Astrocyte (in vitro differentiated cells and primary cell): ENCODE data around the gene NBDY. TPM values are rescaled to one million over a fixed set of nuclear protein-coding genes. Genes with fewer than 3 reads are reported as not detected.

Experiments used
- DNase-seq: peaks from one replicate; pipeline ENCODE4 v3.0.0-alpha.2; 2010; ENCODE audit warnings: low read depth
- FAIRE-seq: peaks from 2 replicates; lab custom pipeline; 2011; peaks lifted over from hg19 to GRCh38; lab: Jason Lieb, UNC
- H2AFZ ChIP-seq: 2 replicates; pipeline ENCODE4 v1.6.0; 2012; ENCODE audit warnings: low read depth, low read length, inconsistent platforms
- H3K27ac ChIP-seq: 2 replicates; pipeline ENCODE4 v1.5.1; 2011; ENCODE audit warnings: low read depth, low read length, inconsistent platforms
- H3K27me3 ChIP-seq: 2 replicates; pipeline ENCODE4 v1.6.0; 2011; ENCODE audit warnings: low read length, inconsistent platforms; ENCODE audit not compliant: insufficient read depth
- H3K36me3 ChIP-seq: 2 replicates; pipeline ENCODE4 v1.5.1; 2011; ENCODE audit warnings: low read length, inconsistent platforms; ENCODE audit not compliant: insufficient read depth
- H3K4me1 ChIP-seq: 2 replicates; pipeline ENCODE4 v1.5.1; 2011; ENCODE audit warnings: low read length, inconsistent platforms; ENCODE audit not compliant: insufficient read depth
- H3K4me2 ChIP-seq: 2 replicates; pipeline ENCODE4 v1.6.0; 2012; ENCODE audit warnings: low read length, inconsistent platforms
- H3K4me3 ChIP-seq: 2 replicates; pipeline ENCODE4 v1.5.1; 2011; ENCODE audit warnings: low read depth, mild to moderate bottlenecking, low read length, inconsistent platforms; ENCODE audit not compliant: insufficient read depth
- H3K79me2 ChIP-seq: 2 replicates; pipeline ENCODE4 v1.6.0; 2012; ENCODE audit warnings: mild to moderate bottlenecking, low read length, inconsistent platforms; ENCODE audit not compliant: insufficient read depth
- H3K9ac ChIP-seq: 2 replicates; pipeline ENCODE4 v1.6.0; 2012; ENCODE audit warnings: mild to moderate bottlenecking, low read length, inconsistent platforms
- H3K9me3 ChIP-seq: 2 replicates; pipeline ENCODE4 v1.5.1; 2012; ENCODE audit warnings: low read depth, mild to moderate bottlenecking, low read length, inconsistent platforms; ENCODE audit not compliant: insufficient read depth
- H4K20me1 ChIP-seq: 2 replicates; pipeline ENCODE4 v1.6.0; 2012; ENCODE audit warnings: low read length, inconsistent platforms; ENCODE audit not compliant: insufficient read depth
- H3K27ac Mint-ChIP-seq: one replicate; pipeline ENCODE4 v1.8.0; 2021; ENCODE audit warnings: mild to moderate bottlenecking, mixed read lengths; ENCODE audit not compliant: unreplicated experiment
- H3K27me3 Mint-ChIP-seq: one replicate; pipeline ENCODE4 v1.8.0; 2021; ENCODE audit warnings: low read depth, mixed read lengths; ENCODE audit not compliant: unreplicated experiment
- H3K36me3 Mint-ChIP-seq: one replicate; pipeline ENCODE4 v1.8.0; 2021; ENCODE audit warnings: low read depth, mixed read lengths; ENCODE audit not compliant: unreplicated experiment
- H3K4me1 Mint-ChIP-seq: one replicate; pipeline ENCODE4 v1.8.0; 2021; ENCODE audit warnings: low read depth, mixed read lengths; ENCODE audit not compliant: unreplicated experiment
- H3K4me3 Mint-ChIP-seq: one replicate; pipeline ENCODE4 v1.8.0; 2021; ENCODE audit warnings: mild to moderate bottlenecking, moderate library complexity, mixed read lengths; ENCODE audit not compliant: unreplicated experiment
- H3K9me3 Mint-ChIP-seq: one replicate; pipeline ENCODE4 v1.8.0; 2021; ENCODE audit warnings: mild to moderate bottlenecking, mixed read lengths; ENCODE audit not compliant: unreplicated experiment
- EZH2 ChIP-seq: IDR thresholded peaks from 2 replicates; pipeline ENCODE4 v1.6.1; 2012; ENCODE audit warnings: mild to moderate bottlenecking, low read length, inconsistent platforms; ENCODE audit not compliant: insufficient read depth
- total RNA-seq: library from RNA; stranded (reverse); gene quantifications from 2 replicates; pipeline ENCODE4 v1.2.1, GENCODE V29; 2021
- TF ChIP-seq, protein P1 (sequence below): IDR thresholded peaks from 2 replicates; pipeline ENCODE4 v1.5.1; 2011; ENCODE audit warnings: low read depth, mild to moderate bottlenecking, inconsistent platforms, low read length, moderate library complexity; ENCODE audit not compliant: insufficient read depth

NBDY gene
- total RNA-seq, 1 donor from 2014 or later = 86.9 TPM

DNA sequence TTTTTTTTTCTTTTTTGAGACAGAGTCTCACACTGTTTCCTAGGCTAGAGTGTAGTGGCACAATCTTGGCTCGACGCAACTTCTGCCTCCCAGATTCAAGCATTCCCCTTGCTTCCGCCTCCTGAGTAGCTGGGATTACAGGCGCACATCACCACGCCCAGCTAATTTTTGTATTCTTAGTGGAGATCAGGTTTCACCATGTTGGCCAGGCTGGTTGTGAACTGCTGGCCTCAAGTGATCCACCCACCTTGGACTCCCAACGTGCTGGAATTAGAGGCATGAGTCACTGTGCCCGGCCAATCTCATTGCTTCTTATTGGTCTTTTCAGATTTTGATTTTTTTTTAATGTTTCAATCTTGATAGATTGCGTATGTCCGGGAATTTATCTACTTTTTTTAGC, 124.4 kb downstream of the NBDY start:
- no peak overlapping the region for H3K4me3 Mint-ChIP-seq
- Histone ChIP-seq H2AFZ (no peak overlapping the region), H3K27me3 (no peaks in the 10 kb centered on the region), H3K9ac (no peak overlapping the region), H4K20me1 (no peaks in the 10 kb centered on the region), H3K27ac (no peak overlapping the region), H3K4me1 (no peaks in the 10 kb centered on the region), H3K79me2 (no peaks in the 10 kb centered on the region), H3K9me3 (no peaks in the 10 kb centered on the region), H3K4me3 (no peak overlapping the region), H3K36me3 (no peaks in the 10 kb centered on the region), H3K4me2 (no peak overlapping the region)
- TF ChIP-seq, protein P1, sequence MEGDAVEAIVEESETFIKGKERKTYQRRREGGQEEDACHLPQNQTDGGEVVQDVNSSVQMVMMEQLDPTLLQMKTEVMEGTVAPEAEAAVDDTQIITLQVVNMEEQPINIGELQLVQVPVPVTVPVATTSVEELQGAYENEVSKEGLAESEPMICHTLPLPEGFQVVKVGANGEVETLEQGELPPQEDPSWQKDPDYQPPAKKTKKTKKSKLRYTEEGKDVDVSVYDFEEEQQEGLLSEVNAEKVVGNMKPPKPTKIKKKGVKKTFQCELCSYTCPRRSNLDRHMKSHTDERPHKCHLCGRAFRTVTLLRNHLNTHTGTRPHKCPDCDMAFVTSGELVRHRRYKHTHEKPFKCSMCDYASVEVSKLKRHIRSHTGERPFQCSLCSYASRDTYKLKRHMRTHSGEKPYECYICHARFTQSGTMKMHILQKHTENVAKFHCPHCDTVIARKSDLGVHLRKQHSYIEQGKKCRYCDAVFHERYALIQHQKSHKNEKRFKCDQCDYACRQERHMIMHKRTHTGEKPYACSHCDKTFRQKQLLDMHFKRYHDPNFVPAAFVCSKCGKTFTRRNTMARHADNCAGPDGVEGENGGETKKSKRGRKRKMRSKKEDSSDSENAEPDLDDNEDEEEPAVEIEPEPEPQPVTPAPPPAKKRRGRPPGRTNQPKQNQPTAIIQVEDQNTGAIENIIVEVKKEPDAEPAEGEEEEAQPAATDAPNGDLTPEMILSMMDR = no peak
- TF ChIP-seq EZH2 = no peak
- H3K27ac Mint-ChIP-seq = no peak overlapping the region
- FAIRE-seq = peak; percentile 29
- DNase-seq = no peak
- no peaks in the 10 kb centered on the region for H3K36me3 Mint-ChIP-seq
- H3K9me3 Mint-ChIP-seq = no peaks in the 10 kb centered on the region
- no peaks in the 10 kb centered on the region for H3K27me3 Mint-ChIP-seq
- H3K4me1 Mint-ChIP-seq = no peaks in the 10 kb centered on the region

GRCh38 chrX:56857042-56857441, 128.0 kb downstream of the NBDY start:
- no peaks in the 10 kb centered on the region for H3K27me3 Mint-ChIP-seq
- no peaks in the 10 kb centered on the region for H3K79me2 ChIP-seq
- no peaks in the 10 kb centered on the region for H3K4me1 ChIP-seq
- no peaks in the 10 kb centered on the region for H3K4me1 Mint-ChIP-seq
- H3K36me3 ChIP-seq = no peaks in the 10 kb centered on the region
- no peak overlapping the region for H3K27ac ChIP-seq
- no peaks in the 10 kb centered on the region for H3K9me3 Mint-ChIP-seq
- H3K9ac ChIP-seq = no peak overlapping the region
- TF ChIP-seq EZH2 = no peak
- TF ChIP-seq, protein P1 = no peak
- H3K27me3 ChIP-seq = no peaks in the 10 kb centered on the region
- no peaks in the 10 kb centered on the region for H4K20me1 ChIP-seq
- FAIRE-seq = no peak
- no peak overlapping the region for H3K27ac Mint-ChIP-seq
- no peak for DNase-seq
- H3K4me2 ChIP-seq = no peak overlapping the region
- H3K4me3 Mint-ChIP-seq = no peak overlapping the region
- H3K36me3 Mint-ChIP-seq = no peaks in the 10 kb centered on the region
- H2AFZ ChIP-seq = no peak overlapping the region
- no peak overlapping the region for H3K4me3 ChIP-seq
- no peaks in the 10 kb centered on the region for H3K9me3 ChIP-seq

DNA sequence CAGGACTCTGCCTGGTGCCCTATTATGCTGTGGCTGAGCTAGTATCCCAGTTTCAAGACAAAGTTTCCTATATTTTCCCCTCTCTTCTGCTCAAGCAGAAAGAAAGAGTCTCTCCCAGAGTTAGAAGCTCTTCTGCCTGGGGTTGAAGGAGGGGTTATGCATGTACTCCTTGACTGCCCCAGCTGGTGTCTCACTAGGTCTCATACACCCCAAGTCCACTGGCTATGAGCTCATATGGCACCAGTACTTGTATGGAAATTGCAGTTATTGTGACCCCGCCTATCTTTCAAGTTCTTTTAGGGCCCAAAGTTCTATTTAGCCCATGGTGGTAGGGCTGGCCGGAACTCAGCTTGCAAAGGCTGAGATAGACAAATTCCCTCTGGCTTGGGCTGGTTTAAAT, 131.8 kb downstream of the NBDY start:
- Histone ChIP-seq H3K27me3 (no peaks in the 10 kb centered on the region), H3K4me3 (no peak overlapping the region), H3K27ac (no peak overlapping the region), H3K36me3 (no peaks in the 10 kb centered on the region), H3K4me2 (no peak overlapping the region), H3K79me2 (no peaks in the 10 kb centered on the region), H4K20me1 (no peaks in the 10 kb centered on the region), H3K9me3 (no peaks in the 10 kb centered on the region), H3K4me1 (no peaks in the 10 kb centered on the region), H2AFZ (no peak overlapping the region), H3K9ac (no peak overlapping the region)
- no peak for FAIRE-seq
- no peak overlapping the region for H3K4me3 Mint-ChIP-seq
- no peaks in the 10 kb centered on the region for H3K9me3 Mint-ChIP-seq
- H3K27me3 Mint-ChIP-seq = no peaks in the 10 kb centered on the region
- no peak for DNase-seq
- no peaks in the 10 kb centered on the region for H3K36me3 Mint-ChIP-seq
- no peak overlapping the region for H3K27ac Mint-ChIP-seq
- H3K4me1 Mint-ChIP-seq = no peaks in the 10 kb centered on the region
- no peak for TF ChIP-seq EZH2
- TF ChIP-seq, protein P1 = no peak

Other genes with a start within 250 kb of the NBDY start
- gene UBQLN2, start 165.6 kb upstream of the NBDY start, total RNA-seq = 36.5 and 38.9 TPM in 2 replicates